Keratinocyte (primary cell): ENCODE data around the gene PCDHGA2. TPM values are rescaled to one million over a fixed set of nuclear protein-coding genes. Genes with fewer than 3 reads are reported as not detected.
"Not testable (repeated sequence)": the region's sequence is repeated elsewhere in the genome, so short reads cannot be mapped to it uniquely, and the experiment has no call there.

ENCODE experiments used
- DNase-seq: peaks from one replicate; pipeline ENCODE4 v3.0.0-alpha.2; 2011; ENCODE audit warnings: low read depth, missing footprints, low spot score
- FAIRE-seq: peaks from 2 replicates; lab custom pipeline; 2011; peaks lifted over from hg19 to GRCh38; lab: Jason Lieb, UNC
- H2AFZ ChIP-seq: 2 replicates; pipeline ENCODE4 v1.6.0; 2012; ENCODE audit warnings: low read length, control low read depth, inconsistent platforms; ENCODE audit not compliant: control insufficient read depth
- H3K27ac ChIP-seq: 2 replicates; pipeline ENCODE4 v1.5.1; 2011; ENCODE audit warnings: low read length; ENCODE audit not compliant: control insufficient read depth, insufficient read depth
- H3K27me3 ChIP-seq: 3 replicates; pipeline ENCODE4 v1.6.0; 2011; ENCODE audit warnings: low read length; ENCODE audit not compliant: control insufficient read depth, insufficient read depth; ENCODE audit errors: extremely low read depth
- H3K36me3 ChIP-seq, 2 experiments: 2 replicates in 1 of 2; 3 replicates in 1 of 2; pipeline ENCODE4 v1.5.1; 2011; ENCODE audit warnings: low read length in 2 of 2, mild to moderate bottlenecking in 1 of 2; ENCODE audit not compliant: control insufficient read depth in 2 of 2, insufficient read depth in 2 of 2; ENCODE audit errors: extremely low read depth in 1 of 2
- H3K4me1 ChIP-seq: 3 replicates; pipeline ENCODE4 v1.5.1; 2011; ENCODE audit warnings: low read length; ENCODE audit not compliant: control insufficient read depth, insufficient read depth; ENCODE audit errors: extremely low read depth
- H3K4me2 ChIP-seq: 3 replicates; pipeline ENCODE4 v1.6.0; 2011; ENCODE audit warnings: low read depth, low read length; ENCODE audit not compliant: control insufficient read depth, insufficient read depth; ENCODE audit errors: extremely low read depth
- H3K4me3 ChIP-seq, 3 experiments: fragments of 200-600 bp in 1 of 3; sonication (generic) in 1 of 3; 2 replicates in 2 of 3; 3 replicates in 1 of 3; pipeline ENCODE4 v1.5.1; 2011 to 2016; ENCODE audit warnings: low read length in 3 of 3, mild to moderate bottlenecking in 3 of 3, control low read depth in 2 of 3, inconsistent platforms in 1 of 3, low read depth in 1 of 3, mixed read lengths in 1 of 3, mixed run types in 1 of 3, moderate library complexity in 1 of 3; ENCODE audit not compliant: control insufficient read depth in 2 of 3, insufficient read depth in 2 of 3; ENCODE audit errors: extremely low read depth in 1 of 3
- H3K79me2 ChIP-seq: 2 replicates; pipeline ENCODE4 v1.6.0; 2012; ENCODE audit warnings: low read length; ENCODE audit not compliant: control insufficient read depth, insufficient read depth
- H3K9ac ChIP-seq: 3 replicates; pipeline ENCODE4 v1.6.0; 2011; ENCODE audit warnings: low read length; ENCODE audit not compliant: control insufficient read depth, insufficient read depth; ENCODE audit errors: extremely low read depth
- H3K9me1 ChIP-seq: 3 replicates; pipeline ENCODE4 v1.6.0; 2011; ENCODE audit warnings: low read length; ENCODE audit not compliant: control insufficient read depth, insufficient read depth; ENCODE audit errors: extremely low read depth
- H3K9me3 ChIP-seq: 2 replicates; pipeline ENCODE4 v1.5.1; 2012; ENCODE audit warnings: low read depth, low read length; ENCODE audit not compliant: control insufficient read depth
- H4K20me1 ChIP-seq: 3 replicates; pipeline ENCODE4 v1.6.0; 2011; ENCODE audit warnings: low read length; ENCODE audit not compliant: control insufficient read depth, insufficient read depth; ENCODE audit errors: extremely low read depth
- EZH2 ChIP-seq: IDR thresholded peaks from one replicate; pipeline ENCODE4 v1.6.1; 2012; ENCODE audit warnings: inconsistent platforms, mild to moderate bottlenecking, low read length, moderate library complexity
- dilution Hi-C: fragments of 300-500 bp; cut with MboI; formaldehyde crosslinking; loops from one replicate; pipeline ENCODE4 v1.7.0; 2020; ENCODE audit warnings: low sequenced_read_pairs; ENCODE audit not compliant: extremely low pct_ligation_motif_present
- polyA plus RNA-seq, 5 experiments: library from polyadenylated mRNA; depleted of rRNA in 3 of 5; stranded (reverse) in 3 of 5; stranded (forward) in 1 of 5; unstranded in 1 of 5; fragments of >200 nt; gene quantifications; 1 replicate in 1 of 5; 2 replicates in 3 of 5; 3 replicates in 1 of 5; pipeline versions ENCODE4 v1.2.1 to v1.2.3, GENCODE V29; 2011 to 2012; ENCODE audit warnings: missing spikeins in 2 of 5, low read depth in 1 of 5, low replicate concordance in 1 of 5
- TF ChIP-seq, protein P1 (sequence below), 3 experiments: IDR thresholded peaks in 1 of 3; conservative IDR thresholded peaks in 1 of 3; optimal IDR thresholded peaks in 1 of 3; 2 replicates in 2 of 3; 3 replicates in 1 of 3; pipeline versions ENCODE3 to v1.5.1; 2011; ENCODE audit warnings: low read length in 3 of 3, mild to moderate bottlenecking in 3 of 3, moderate library complexity in 2 of 3, control low read depth in 1 of 3, inconsistent platforms in 1 of 3; ENCODE audit not compliant: insufficient read depth in 2 of 3; ENCODE audit errors: extremely low read depth in 1 of 3

PCDHGA2 gene
- polyA plus RNA-seq, 1 donor (not counting 4 experiments of a cell fraction or from before 2014, with no cell fraction given): 0.14 TPM

- Histone ChIP-seq H3K36me3 (no peaks in the 10 kb centered on the region), H2AFZ (peak within 1 kb of the TSS; percentile 11), H3K9me3 (peaks cover 24% of the 10 kb centered on the region), H3K27me3 (peaks cover 33% of the 10 kb centered on the region), H3K4me2 (peak within 1 kb of the TSS; percentile 7), H3K4me3 (no peak within 1 kb of the TSS), H3K4me1 (no peaks in the 10 kb centered on the region), H4K20me1 (no peaks in the 10 kb centered on the region), H3K79me2 (no peaks in the 10 kb centered on the region), H3K9me1 (no peaks in the 10 kb centered on the region), H3K27ac (no peak within 1 kb of the TSS), H3K9ac (no peak within 1 kb of the TSS)
- FAIRE-seq (no peak), DNase-seq (no peak)
- TF ChIP-seq, protein P1, sequence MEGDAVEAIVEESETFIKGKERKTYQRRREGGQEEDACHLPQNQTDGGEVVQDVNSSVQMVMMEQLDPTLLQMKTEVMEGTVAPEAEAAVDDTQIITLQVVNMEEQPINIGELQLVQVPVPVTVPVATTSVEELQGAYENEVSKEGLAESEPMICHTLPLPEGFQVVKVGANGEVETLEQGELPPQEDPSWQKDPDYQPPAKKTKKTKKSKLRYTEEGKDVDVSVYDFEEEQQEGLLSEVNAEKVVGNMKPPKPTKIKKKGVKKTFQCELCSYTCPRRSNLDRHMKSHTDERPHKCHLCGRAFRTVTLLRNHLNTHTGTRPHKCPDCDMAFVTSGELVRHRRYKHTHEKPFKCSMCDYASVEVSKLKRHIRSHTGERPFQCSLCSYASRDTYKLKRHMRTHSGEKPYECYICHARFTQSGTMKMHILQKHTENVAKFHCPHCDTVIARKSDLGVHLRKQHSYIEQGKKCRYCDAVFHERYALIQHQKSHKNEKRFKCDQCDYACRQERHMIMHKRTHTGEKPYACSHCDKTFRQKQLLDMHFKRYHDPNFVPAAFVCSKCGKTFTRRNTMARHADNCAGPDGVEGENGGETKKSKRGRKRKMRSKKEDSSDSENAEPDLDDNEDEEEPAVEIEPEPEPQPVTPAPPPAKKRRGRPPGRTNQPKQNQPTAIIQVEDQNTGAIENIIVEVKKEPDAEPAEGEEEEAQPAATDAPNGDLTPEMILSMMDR (optimal IDR thresholded peaks at IDR 0.05 in 1 of 3, IDR thresholded peaks at IDR 0.05 in 1 of 3, conservative IDR thresholded peaks at IDR 0.05 in 1 of 3; ENCODE audit: extremely low read depth in 1 of 3, insufficient read depth in 2 of 3, low read length in 3 of 3): peak in 2 of 3 experiments; percentile 31 to 33
- no peak for TF ChIP-seq EZH2
- dilution Hi-C loops: no loop called here
These were observed 35.2 kb downstream of the PCDHGA2 start, which contains the start of gene PCDHGA6 for GRCh38 chr5:141373673-141374317. Gene PCDHGA6 (plus strand): TSS chr5:141373891. CDS start chr5:141374084, 193 bp downstream.

GRCh38 chr5:141374627-141375026 lies 36.1 kb downstream of the PCDHGA2 start:
- TF ChIP-seq, protein P1 (optimal IDR thresholded peaks at IDR 0.05 in 1 of 3, IDR thresholded peaks at IDR 0.05 in 1 of 3, conservative IDR thresholded peaks at IDR 0.05 in 1 of 3; ENCODE audit: extremely low read depth in 1 of 3, insufficient read depth in 2 of 3, low read length in 3 of 3): no peak
- no peak for TF ChIP-seq EZH2
- no peak overlapping the region for H3K4me3 ChIP-seq

GRCh38 chr5:141375444-141376155 lies 37.0 kb downstream of the PCDHGA2 start:
- H3K9me1 ChIP-seq, H3K4me2 ChIP-seq, H3K79me2 ChIP-seq, H3K4me3 ChIP-seq, FAIRE-seq, DNase-seq, dilution Hi-C loops, H3K36me3 ChIP-seq, H3K9ac ChIP-seq, H4K20me1 ChIP-seq, H3K27ac ChIP-seq, H3K4me1 ChIP-seq, H2AFZ ChIP-seq: not testable (repeated sequence)
- peaks cover 23% of the 10 kb centered on the region for H3K9me3 ChIP-seq
- peaks cover 26% of the 10 kb centered on the region for H3K27me3 ChIP-seq

More at GRCh38 chr5:141374627-141375026, 36.1 kb downstream of the PCDHGA2 start:
- no peak overlapping the region for H3K27ac ChIP-seq
- no peaks in the 10 kb centered on the region for H3K36me3 ChIP-seq
- H4K20me1 ChIP-seq: no peaks in the 10 kb centered on the region
- dilution Hi-C loops: no loop called here
- no peaks in the 10 kb centered on the region for H3K9me1 ChIP-seq
- no peaks in the 10 kb centered on the region for H3K4me1 ChIP-seq
- H2AFZ ChIP-seq: no peak overlapping the region
- no peak overlapping the region for H3K9ac ChIP-seq
- H3K4me2 ChIP-seq: no peak overlapping the region
- DNase-seq: no peak
- no peak for FAIRE-seq
- H3K9me3 ChIP-seq: peaks cover 24% of the 10 kb centered on the region
- peaks cover 33% of the 10 kb centered on the region for H3K27me3 ChIP-seq
- no peaks in the 10 kb centered on the region for H3K79me2 ChIP-seq
